T-helper 1 cell treated with Interleukin-12 subunit alpha and Interleukin-12 subunit beta and Interleukin-4 antibody, amounts not matched to agents 30 μg/mL and 1 μg/mL, for 36 hours (primary cell): ENCODE results near the gene TOR2A.

Experiments used
- H3K27ac Mint-ChIP-seq: one replicate; pipeline ENCODE4 v1.8.0; 2021; ENCODE audit warnings: mild to moderate bottlenecking, mixed read lengths
- H3K27me3 Mint-ChIP-seq: one replicate; pipeline ENCODE4 v1.8.0; 2021; ENCODE audit warnings: low read depth, mixed read lengths
- H3K36me3 Mint-ChIP-seq: one replicate; pipeline ENCODE4 v1.8.0; 2021; ENCODE audit warnings: low read depth, mixed read lengths
- H3K4me1 Mint-ChIP-seq: one replicate; pipeline ENCODE4 v1.8.0; 2021; ENCODE audit warnings: low read depth, mixed read lengths
- H3K4me3 Mint-ChIP-seq: one replicate; pipeline ENCODE4 v1.8.0; 2021; ENCODE audit warnings: mild to moderate bottlenecking, moderate library complexity, mixed read lengths
- H3K9me3 Mint-ChIP-seq: one replicate; pipeline ENCODE4 v1.8.0; 2021; ENCODE audit warnings: mixed read lengths

Gene TOR2A

DNA sequence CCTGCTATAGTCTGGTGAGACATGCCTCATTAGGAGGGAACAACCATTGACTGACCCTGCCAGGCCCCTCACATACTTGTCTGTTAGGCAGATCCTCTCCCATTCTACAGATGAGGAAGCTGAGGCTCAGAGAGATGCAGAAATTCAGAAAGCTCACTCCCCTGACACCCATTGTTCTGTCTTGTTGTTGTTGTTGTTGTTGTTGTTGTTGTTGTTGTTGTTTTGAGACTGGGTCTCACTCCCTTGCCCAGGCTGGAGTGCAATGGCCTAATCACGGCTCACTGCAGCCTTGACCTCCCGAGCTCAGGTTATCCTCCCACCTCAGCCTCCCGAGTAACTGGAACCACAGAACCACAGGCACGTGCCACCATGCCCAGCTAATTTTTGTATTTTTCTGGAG is 41.4 kb downstream of the TOR2A start:
- H3K36me3 Mint-ChIP-seq = no peaks in the 10 kb centered on the region
- H3K9me3 Mint-ChIP-seq = no peaks in the 10 kb centered on the region
- H3K4me3 Mint-ChIP-seq = no peak overlapping the region
- H3K27ac Mint-ChIP-seq = no peak overlapping the region
- H3K27me3 Mint-ChIP-seq = no peaks in the 10 kb centered on the region
- H3K4me1 Mint-ChIP-seq = no peaks in the 10 kb centered on the region

- H3K27me3 Mint-ChIP-seq = no peaks in the 10 kb centered on the region
- no peaks in the 10 kb centered on the region for H3K9me3 Mint-ChIP-seq
- H3K36me3 Mint-ChIP-seq = no peaks in the 10 kb centered on the region
- H3K4me3 Mint-ChIP-seq = no peak overlapping the region
- no peak overlapping the region for H3K27ac Mint-ChIP-seq
- H3K4me1 Mint-ChIP-seq = no peaks in the 10 kb centered on the region
These were observed 42.0 kb downstream of the TOR2A start for GRCh38 chr9:127693143-127693542.

DNA sequence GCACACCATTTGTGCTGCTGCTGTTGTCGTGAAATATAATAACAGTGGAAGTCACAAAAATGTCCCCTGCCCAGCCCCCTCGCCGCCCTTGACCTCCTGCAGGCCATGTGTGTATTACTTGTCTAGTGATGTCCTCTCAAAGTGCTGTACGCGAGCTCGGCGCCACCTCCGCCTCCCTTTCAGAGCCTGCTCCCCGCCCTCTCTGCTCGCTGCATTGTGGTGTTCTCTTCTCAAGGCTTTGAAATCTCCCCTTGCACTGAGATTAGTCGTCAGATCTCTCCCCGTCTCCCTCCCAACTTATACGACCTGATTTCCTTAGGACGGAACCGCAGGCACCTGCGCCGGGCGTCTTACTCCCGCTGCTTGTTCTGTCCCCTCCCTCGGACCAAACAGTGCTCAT is 43.0 kb downstream of the TOR2A start:
- no peaks in the 10 kb centered on the region for H3K9me3 Mint-ChIP-seq
- no peak overlapping the region for H3K27ac Mint-ChIP-seq
- H3K27me3 Mint-ChIP-seq = no peaks in the 10 kb centered on the region
- no peak overlapping the region for H3K4me3 Mint-ChIP-seq
- no peaks in the 10 kb centered on the region for H3K4me1 Mint-ChIP-seq
- no peaks in the 10 kb centered on the region for H3K36me3 Mint-ChIP-seq

- Mint-ChIP-seq H3K4me1 (no peaks in the 10 kb centered on the region), H3K4me3 (no peak overlapping the region), H3K9me3 (no peaks in the 10 kb centered on the region), H3K27me3 (no peaks in the 10 kb centered on the region), H3K27ac (no peak overlapping the region), H3K36me3 (no peaks in the 10 kb centered on the region)
These were observed 44.4 kb downstream of the TOR2A start for GRCh38 chr9:127690735-127691134.

- Mint-ChIP-seq H3K4me3 (no peak overlapping the region), H3K27me3 (no peaks in the 10 kb centered on the region), H3K4me1 (no peaks in the 10 kb centered on the region), H3K36me3 (no peaks in the 10 kb centered on the region), H3K27ac (no peak overlapping the region), H3K9me3 (no peaks in the 10 kb centered on the region)
These were observed 45.6 kb downstream of the TOR2A start for GRCh38 chr9:127689329-127690000.

- Mint-ChIP-seq H3K27ac (no peak overlapping the region), H3K27me3 (no peaks in the 10 kb centered on the region), H3K4me3 (no peak overlapping the region), H3K9me3 (no peaks in the 10 kb centered on the region), H3K4me1 (no peaks in the 10 kb centered on the region), H3K36me3 (peaks cover 2% of the 10 kb centered on the region)
These were observed 48.4 kb downstream of the TOR2A start for GRCh38 chr9:127686461-127687393.

DNA sequence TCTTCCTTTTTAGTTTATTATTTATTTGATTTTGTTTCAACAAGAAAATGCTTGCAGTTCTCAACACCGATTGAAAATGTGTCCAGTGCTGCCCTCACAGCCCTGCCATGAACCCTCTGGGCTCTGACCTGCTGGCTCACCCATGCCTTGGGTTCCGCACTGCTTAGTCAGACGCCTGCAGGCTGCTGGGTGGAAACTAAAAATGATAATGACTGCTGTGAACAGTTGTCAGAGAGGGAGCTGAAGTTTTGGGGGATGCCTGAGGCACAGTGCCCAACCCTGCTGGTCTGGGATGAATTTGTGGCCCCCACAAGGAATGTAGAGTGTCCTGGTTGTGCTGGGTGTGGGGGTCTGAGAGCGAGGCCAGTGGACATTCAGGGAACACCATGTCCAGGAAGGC is 50.5 kb downstream of the TOR2A start:
- Mint-ChIP-seq H3K4me3 (no peak overlapping the region), H3K27me3 (no peaks in the 10 kb centered on the region), H3K27ac (no peak overlapping the region), H3K4me1 (no peaks in the 10 kb centered on the region), H3K9me3 (no peaks in the 10 kb centered on the region), H3K36me3 (peaks cover 4% of the 10 kb centered on the region)

DNA sequence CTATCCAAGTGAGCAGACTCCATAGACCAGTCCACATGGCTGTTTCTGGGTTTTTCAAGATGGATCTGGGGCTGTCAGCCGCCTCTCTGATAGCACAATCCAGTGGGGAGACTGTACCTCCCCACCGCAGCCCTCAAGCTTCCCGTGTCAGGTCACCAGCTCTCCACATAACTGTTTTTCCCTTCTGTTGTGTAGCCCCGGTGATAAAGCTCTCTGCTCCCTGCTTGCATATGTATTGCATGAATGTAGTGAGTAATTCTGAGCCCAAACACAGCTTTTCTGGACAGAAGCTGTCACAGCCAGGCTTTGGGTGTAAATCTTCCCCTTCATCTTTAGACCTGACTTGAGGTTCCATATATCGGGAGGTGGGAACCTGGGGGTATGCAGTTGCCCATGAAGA is 51.4 kb downstream of the TOR2A start:
- H3K4me3 Mint-ChIP-seq = no peak overlapping the region
- no peaks in the 10 kb centered on the region for H3K27me3 Mint-ChIP-seq
- H3K9me3 Mint-ChIP-seq = no peaks in the 10 kb centered on the region
- no peak overlapping the region for H3K27ac Mint-ChIP-seq
- H3K4me1 Mint-ChIP-seq = no peaks in the 10 kb centered on the region
- peaks cover 4% of the 10 kb centered on the region for H3K36me3 Mint-ChIP-seq

- Mint-ChIP-seq H3K9me3 (no peaks in the 10 kb centered on the region), H3K27ac (no peak overlapping the region), H3K4me3 (no peak overlapping the region), H3K27me3 (no peaks in the 10 kb centered on the region), H3K4me1 (no peaks in the 10 kb centered on the region), H3K36me3 (peaks cover 4% of the 10 kb centered on the region)
These were observed 52.5 kb downstream of the TOR2A start for GRCh38 chr9:127682351-127683136.
